T follicular helper cell (primary cell): ENCODE results near the gene SSC5D.

Experiments used
- DNase-seq: peaks from one replicate; pipeline ENCODE4 v3.0.0-alpha.2; 2020; ENCODE audit warnings: low read depth

The SSC5D gene

DNA sequence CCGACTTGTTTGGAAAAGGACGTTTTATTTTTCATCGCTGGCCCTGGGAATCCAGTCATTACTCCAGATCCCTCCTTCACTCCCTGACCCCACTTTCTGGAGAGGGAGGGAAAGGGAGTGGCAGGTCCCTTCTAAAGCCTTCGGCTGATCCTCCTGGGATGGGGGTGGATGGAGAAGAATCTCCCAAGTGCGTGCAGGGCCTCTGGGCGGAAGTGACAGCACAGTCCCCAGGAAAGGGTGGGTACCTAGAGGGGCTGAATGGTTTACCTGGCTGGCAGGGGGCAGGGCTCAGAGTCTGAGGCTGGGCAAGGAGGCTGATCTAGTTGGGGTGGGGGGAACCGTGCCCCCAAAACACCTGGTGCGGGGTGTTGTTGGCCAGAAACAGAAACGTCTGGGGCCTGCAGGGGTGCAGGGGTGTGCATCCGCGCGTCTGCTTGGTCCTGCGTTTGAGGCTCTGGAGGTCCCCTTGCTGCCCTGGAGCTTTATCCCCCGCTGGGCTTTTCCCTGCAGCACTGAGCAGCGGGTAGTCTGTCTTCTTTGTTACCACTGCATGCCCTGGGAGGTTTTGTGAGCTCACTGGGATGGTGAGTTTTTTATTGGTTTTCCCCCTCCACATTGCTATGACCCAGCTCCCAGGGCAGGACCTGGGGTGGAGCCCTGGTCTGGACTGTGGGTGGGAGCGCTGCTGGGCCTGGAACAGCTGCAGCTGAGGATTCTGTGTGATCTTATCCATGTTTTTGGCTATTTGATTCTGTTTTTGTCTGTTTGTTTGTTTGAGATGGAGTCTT lies 14.8 kb upstream of the SSC5D start:
- DNase-seq, result no peak

DNA sequence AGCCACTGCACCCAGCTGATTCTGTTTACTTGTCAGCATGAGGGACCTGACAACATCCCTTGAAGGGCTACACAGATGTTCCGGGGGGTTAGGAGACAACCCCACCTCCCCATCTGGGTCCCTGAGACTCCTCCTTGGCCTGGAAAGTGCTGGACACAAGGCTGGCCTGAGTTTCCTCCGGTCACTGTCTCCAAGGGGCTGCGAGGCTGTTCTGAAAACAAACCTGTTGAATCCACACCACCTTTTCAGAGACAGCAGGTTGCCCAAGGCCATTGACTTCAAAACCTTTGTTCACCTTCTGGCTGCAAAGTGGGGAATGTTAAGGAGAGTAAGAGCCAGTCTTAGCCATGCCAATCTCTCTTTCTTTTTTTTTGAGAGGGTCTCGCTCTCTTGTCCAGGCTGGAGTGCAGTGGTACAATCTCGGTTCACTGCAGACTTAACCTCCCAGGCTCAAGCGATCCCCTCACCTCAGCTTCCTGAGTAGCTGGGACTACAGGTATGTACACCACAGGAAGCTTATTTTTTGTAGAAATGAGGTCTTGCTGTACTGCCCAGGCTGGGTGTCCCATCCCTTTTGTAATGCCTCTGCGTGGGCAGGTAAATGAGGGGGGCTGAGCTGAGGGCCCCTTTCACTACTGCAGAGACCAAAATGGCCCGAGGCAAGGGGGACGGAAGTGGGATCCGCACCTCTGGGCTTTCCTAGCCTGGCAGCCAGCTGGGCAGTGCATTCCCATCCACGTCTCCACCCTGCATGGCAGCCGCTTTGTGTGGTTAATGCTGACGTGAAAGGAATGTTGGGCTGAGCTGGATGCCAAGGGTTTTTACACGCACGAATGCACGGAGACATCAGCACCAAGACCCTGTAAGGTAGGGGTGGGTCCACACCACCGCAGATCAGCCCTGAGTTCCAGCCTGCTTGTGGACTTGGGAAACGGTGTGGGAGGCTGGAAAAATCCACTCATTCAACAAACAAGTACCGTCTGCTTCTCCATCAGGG lies 13.7 kb upstream of the SSC5D start:
- no peak for DNase-seq

DNA sequence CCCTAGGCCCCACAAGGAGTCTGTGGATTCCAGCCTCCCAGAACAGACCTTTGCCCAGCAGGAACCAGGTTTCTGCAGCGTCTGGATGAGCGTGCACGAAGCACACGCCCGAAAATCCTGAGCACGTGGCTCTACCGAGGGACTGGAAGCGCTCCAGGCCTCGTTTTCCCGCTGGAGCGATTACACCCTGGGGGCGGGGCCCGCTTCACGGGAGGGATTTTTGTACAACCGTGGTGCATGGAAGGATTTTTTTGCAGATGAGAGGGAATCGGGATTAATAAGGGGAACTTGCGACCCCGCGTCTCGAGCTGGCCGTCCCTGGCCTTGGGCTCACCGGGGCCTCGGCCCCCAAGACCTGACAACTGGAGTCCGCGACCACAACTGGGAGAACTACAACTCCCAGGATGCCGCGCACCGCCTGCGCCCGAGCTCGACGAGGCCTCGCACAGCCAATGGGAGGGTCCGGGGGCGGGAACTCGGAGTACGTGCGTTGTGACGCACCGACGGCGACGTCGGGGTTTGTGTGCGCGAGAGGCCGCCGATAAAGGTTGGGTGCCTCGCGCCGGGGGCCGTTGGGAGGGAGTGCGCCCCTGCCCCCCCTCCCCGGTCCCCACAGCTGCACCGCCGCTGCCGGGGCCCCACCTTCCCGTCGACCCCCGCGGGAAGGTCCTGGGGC lies 12.0 kb upstream of the SSC5D start, which contains the start of gene ZNF628:
TSS of gene ZNF628 (plus strand) at position 518 of the 676 bp plus-strand sequence. CDS start 3,294 bp downstream, outside the sequence.
- peak; percentile 96 for DNase-seq

- no peak for DNase-seq
Observed at GRCh38 chr19:55477905-55478304, 10.3 kb upstream of the SSC5D start.

GRCh38 chr19:55478364-55478763 lies 9.9 kb upstream of the SSC5D start:
- DNase-seq, result no peak

GRCh38 chr19:55479045-55479444 lies 9.2 kb upstream of the SSC5D start:
- no peak for DNase-seq

- no peak for DNase-seq
Observed at GRCh38 chr19:55479451-55480230, 8.6 kb upstream of the SSC5D start.

GRCh38 chr19:55481148-55481793 lies 7.0 kb upstream of the SSC5D start:
- no peak for DNase-seq

- no peak for DNase-seq
Observed at GRCh38 chr19:55481794-55482155, 6.5 kb upstream of the SSC5D start.

DNA sequence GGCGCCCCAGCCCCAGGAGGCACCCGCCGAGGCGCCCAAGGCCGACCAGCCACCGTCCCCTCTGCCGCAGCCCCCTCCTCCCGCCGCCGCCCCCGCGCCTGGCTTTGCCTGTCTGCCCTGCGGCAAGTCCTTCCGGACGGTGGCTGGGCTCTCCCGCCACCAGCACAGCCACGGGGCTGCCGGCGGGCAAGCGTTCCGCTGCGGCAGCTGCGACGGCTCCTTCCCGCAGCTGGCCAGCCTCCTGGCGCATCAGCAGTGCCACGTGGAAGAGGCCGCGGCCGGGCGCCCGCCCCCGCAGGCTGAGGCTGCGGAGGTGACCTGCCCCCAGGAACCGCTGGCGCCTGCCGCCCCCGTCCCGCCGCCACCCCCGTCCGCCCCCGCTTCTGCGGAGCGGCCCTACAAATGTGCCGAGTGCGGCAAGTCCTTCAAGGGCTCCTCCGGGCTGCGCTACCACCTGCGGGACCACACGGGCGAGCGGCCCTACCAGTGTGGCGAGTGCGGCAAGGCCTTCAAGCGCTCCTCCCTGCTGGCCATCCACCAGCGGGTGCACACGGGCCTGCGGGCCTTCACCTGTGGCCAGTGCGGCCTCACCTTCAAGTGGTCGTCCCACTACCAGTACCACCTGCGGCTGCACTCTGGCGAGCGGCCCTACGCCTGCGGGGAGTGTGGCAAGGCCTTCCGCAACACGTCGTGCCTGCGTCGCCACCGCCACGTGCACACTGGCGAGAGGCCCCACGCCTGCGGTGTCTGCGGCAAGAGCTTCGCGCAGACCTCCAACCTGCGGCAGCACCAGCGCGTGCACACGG lies 5.9 kb upstream of the SSC5D start:
- DNase-seq, result no peak

- DNase-seq, result no peak
Observed at GRCh38 chr19:55482967-55483705, 5.1 kb upstream of the SSC5D start.

GRCh38 chr19:55483706-55484592 lies 4.3 kb upstream of the SSC5D start:
- DNase-seq, result no peak

GRCh38 chr19:55484593-55485438 lies 3.4 kb upstream of the SSC5D start, which contains the start of gene NAT14:
Gene NAT14, plus strand, starts transcription at chr19:55485188. Its CDS starts 521 bp downstream, at chr19:55485709.
- peak; percentile 52 for DNase-seq

DNA sequence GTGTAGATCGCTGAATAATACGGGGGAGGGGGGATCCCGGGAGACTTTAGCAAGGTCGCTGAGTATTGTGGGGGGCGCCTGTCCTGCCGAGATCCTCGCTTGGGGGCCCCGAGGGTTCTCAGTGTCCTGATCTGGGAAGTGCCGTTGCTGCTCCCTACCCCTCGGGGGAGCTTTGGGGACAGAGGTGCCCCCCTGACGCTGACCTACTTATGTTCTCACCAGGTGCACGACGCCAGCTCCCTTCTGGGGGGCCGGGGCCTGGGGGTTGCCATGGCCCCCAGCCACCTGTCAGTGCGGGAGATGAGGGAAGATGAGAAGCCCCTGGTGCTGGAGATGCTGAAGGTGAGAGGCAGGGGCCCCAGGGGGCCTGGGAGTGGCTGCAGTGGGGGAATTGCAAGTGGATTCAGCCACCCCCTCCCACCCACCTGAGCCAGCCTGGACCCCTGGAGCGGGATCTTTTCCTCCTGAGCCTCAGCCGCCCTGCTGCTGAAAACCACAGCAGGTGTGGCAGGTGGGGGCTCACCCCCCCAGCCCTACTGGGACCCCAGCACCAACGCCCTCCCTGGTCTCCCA lies 2.7 kb upstream of the SSC5D start:
- no peak for DNase-seq

- DNase-seq, result no peak
Observed at GRCh38 chr19:55486043-55486970, 1.9 kb upstream of the SSC5D start.
